ENCODE results near the gene NUCKS1. TPM values are rescaled to one million over a fixed set of nuclear protein-coding genes. Genes with fewer than 3 reads are reported as not detected.
A peak's percentile ranks its signal among the peaks of the same experiment; 100 is the strongest.
"Not testable (repeated sequence)": the region's sequence is repeated elsewhere in the genome, so short reads cannot be mapped to it uniquely, and the experiment has no call there.

NUCKS1 gene
- total RNA-seq, 1 donor from 2014 or later, result 244 TPM

GRCh38 chr1:205729945-205730610, 19.9 kb downstream of the NUCKS1 start:
- DNase-seq, result no peak

GRCh38 chr1:205726619-205727125, 23.3 kb downstream of the NUCKS1 start:
- no peak for DNase-seq

- DNase-seq, result no peak
Measured at GRCh38 chr1:205725514-205725913, 24.5 kb downstream of the NUCKS1 start.

GRCh38 chr1:205720740-205721139, 29.2 kb downstream of the NUCKS1 start:
- not testable (repeated sequence) for DNase-seq

GRCh38 chr1:205719762-205720161, 30.2 kb downstream of the NUCKS1 start:
- DNase-seq, result no peak

GRCh38 chr1:205719015-205719414, 31.0 kb downstream of the NUCKS1 start:
- no peak for DNase-seq

GRCh38 chr1:205716371-205717132, 33.4 kb downstream of the NUCKS1 start:
- no peak for DNase-seq

GRCh38 chr1:205715628-205716027, 34.4 kb downstream of the NUCKS1 start:
- DNase-seq, result no peak

- DNase-seq, result no peak
Measured at GRCh38 chr1:205714906-205715246, 35.1 kb downstream of the NUCKS1 start.

- no peak for DNase-seq
Measured at GRCh38 chr1:205714190-205714905, 35.6 kb downstream of the NUCKS1 start.

GRCh38 chr1:205711105-205712048, 38.6 kb downstream of the NUCKS1 start:
- peak; percentile 25 for DNase-seq

GRCh38 chr1:205710201-205711062, 39.5 kb downstream of the NUCKS1 start:
- no peak for DNase-seq

- no peak for DNase-seq
Measured at GRCh38 chr1:205709640-205710039, 40.3 kb downstream of the NUCKS1 start.

GRCh38 chr1:205709059-205709398, 41.0 kb downstream of the NUCKS1 start:
- DNase-seq, result no peak

- DNase-seq, result no peak
Measured at GRCh38 chr1:205706601-205707502, 43.1 kb downstream of the NUCKS1 start.

- DNase-seq, result no peak
Measured at GRCh38 chr1:205704903-205705302, 45.1 kb downstream of the NUCKS1 start.

- no peak for DNase-seq
Measured at GRCh38 chr1:205703072-205703471, 46.9 kb downstream of the NUCKS1 start.

- DNase-seq, result no peak
Measured at GRCh38 chr1:205701891-205702290, 48.1 kb downstream of the NUCKS1 start.

- no peak for DNase-seq
Measured at GRCh38 chr1:205701420-205701819, 48.6 kb downstream of the NUCKS1 start.

- peak; percentile 42 for DNase-seq
Measured at GRCh38 chr1:205700865-205701401, 49.0 kb downstream of the NUCKS1 start.
